ENCODE data around the gene PEX11G.
"Not testable (repeated sequence)": the region's sequence is repeated elsewhere in the genome, so short reads cannot be mapped to it uniquely, and the experiment has no call there.

The PEX11G gene

DNA sequence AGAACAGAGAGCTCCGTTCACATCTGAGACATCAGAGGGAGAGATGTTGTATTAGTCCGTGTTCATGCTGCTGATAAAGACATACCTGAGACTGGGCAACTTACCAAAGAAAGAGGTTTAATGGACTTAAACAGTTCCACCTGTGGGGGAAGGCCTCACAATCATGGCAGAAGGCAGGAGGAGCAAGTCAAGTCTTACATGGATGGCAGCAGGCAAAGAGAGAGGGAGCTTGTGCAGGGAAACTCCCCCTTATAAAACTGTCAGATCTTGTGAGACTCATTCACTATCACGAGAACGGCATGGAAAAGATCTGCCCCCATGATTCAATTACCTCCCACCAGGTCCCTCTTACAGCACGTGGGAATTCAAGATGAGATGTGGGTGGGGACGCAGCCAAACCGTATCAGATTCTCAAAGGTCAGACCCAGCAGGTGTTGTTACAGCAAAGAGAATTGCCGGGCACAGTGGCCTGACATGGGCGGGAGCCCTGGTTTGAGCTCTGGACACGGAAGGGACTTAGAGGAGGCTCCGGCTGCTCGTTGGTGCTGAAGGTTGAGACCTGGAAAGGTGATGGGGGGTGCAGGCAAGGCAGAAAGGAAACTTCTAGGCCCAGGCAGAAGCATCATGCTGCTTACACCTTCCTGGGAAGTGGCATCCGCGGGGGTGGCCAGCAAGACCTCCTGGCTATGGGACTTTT is 33.1 kb downstream of the PEX11G start:
- POLR2A ChIA-PET, result no interaction called here

DNA sequence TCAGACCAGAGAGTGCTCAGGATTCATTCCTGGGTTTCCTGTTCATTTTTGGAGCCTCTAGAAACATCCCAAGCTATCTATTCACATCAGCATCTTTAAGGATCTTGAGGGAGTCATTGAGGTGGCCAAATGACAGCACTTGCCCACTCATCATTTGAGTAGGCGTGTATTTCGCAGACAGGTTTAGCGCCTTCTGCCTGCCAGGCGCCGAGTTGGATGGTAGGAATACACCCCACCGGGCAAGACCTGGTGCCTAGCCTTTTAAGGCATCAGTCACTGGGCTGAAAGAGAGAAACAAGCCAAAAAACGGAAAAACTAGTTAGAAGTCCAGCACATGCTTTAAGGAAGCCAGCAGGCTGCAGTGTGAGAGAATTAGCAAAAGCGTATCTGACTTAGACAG is 33.8 kb downstream of the PEX11G start:
- DNase-seq (ENCODE audit: extremely low spot score), result no peak
- TF ChIP-seq ELF4 (IDR thresholded peaks at IDR 0.05), result no peak
- TF ChIP-seq FOXM1 (IDR thresholded peaks at IDR 0.05; ENCODE audit: borderline replicate concordance), result no peak
- TF ChIP-seq L3MBTL2 (conservative IDR thresholded peaks at IDR 0.05), result no peak
- TF ChIP-seq FOXK2 (IDR thresholded peaks at IDR 0.05), result no peak
- TF ChIP-seq, protein P1, sequence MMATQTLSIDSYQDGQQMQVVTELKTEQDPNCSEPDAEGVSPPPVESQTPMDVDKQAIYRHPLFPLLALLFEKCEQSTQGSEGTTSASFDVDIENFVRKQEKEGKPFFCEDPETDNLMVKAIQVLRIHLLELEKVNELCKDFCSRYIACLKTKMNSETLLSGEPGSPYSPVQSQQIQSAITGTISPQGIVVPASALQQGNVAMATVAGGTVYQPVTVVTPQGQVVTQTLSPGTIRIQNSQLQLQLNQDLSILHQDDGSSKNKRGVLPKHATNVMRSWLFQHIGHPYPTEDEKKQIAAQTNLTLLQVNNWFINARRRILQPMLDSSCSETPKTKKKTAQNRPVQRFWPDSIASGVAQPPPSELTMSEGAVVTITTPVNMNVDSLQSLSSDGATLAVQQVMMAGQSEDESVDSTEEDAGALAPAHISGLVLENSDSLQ (IDR thresholded peaks at IDR 0.05), result no peak
- no peak for TF ChIP-seq ZNF384 (IDR thresholded peaks at IDR 0.05)
- TF ChIP-seq SUZ12 (IDR thresholded peaks at IDR 0.05), result no peak
- no peak for TF ChIP-seq NFRKB (IDR thresholded peaks at IDR 0.05)
- TF ChIP-seq LEF1 (IDR thresholded peaks at IDR 0.05; ENCODE audit: borderline replicate concordance), result no peak
- no peak for TF ChIP-seq SP1 (IDR thresholded peaks at IDR 0.05)
- no peak for TF ChIP-seq CTBP1 (IDR thresholded peaks at IDR 0.05; ENCODE audit: borderline replicate concordance)
- TF ChIP-seq FOXA1 (IDR thresholded peaks at IDR 0.05), result no peak
- no peak for TF ChIP-seq HDGF (IDR thresholded peaks at IDR 0.05; ENCODE audit: borderline replicate concordance)
- no peak for TF ChIP-seq ARNT (IDR thresholded peaks at IDR 0.05)
- no peak for TF ChIP-seq TARDBP (IDR thresholded peaks at IDR 0.05)
- TF ChIP-seq BHLHE40 (IDR thresholded peaks at IDR 0.05; ENCODE audit: borderline replicate concordance), result no peak
- ChIA-PET CTCF (no interaction called here), POLR2A (no interaction called here)

More for the DNA sequence above, 33.1 kb downstream of the PEX11G start:
- no peak for TF ChIP-seq ARNT (IDR thresholded peaks at IDR 0.05)
- TF ChIP-seq TARDBP (IDR thresholded peaks at IDR 0.05), result no peak
- no peak for TF ChIP-seq ZNF384 (IDR thresholded peaks at IDR 0.05)
- CTCF ChIA-PET, result no interaction called here
- no peak for DNase-seq (ENCODE audit: extremely low spot score)

DNA sequence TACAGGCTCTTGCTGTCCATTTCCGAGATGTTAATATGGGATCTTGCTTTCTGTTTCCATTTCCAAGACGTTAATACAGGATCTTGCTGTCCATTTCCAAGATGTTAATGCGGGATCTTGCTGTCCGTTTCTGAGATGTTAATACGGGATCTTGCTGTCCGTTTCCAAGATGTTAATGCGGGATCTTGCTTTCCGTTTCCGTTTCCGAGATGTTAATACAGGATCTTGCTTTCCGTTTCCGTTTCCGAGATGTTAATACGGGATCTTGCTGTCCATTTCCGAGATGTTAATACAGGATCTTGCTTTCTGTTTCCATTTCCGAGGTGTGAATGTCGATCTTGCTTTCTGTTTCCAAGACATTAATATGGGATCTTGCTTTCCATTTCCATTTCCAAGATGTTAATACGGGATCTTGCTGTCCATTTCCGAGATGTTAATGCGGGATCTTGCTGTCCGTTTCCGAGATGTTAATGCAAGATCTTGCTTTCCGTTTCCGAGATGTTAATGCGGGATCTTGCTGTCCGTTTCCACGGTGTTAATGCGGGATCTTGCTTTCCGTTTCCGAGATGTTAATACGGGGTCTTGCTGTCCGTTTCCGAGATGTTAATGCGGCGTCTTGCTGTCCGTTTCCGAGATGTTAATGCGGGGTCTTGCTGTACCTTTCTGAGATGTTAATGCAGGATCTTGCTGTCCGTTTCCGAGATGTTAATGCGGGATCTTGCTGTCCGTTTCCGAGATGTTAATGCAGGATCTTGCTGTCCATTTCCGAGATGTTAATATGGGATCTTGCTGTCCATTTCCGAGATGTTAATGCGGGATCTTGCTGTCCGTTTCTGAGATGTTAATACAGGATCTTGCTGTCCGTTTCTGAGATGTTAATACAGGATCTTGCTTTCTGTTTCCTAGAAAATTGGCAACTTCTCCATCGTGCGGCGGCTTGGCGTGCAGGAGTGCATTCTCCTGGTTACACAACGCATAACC is 38.3 kb downstream of the PEX11G start:
- TF ChIP-seq FOXM1 (IDR thresholded peaks at IDR 0.05; ENCODE audit: borderline replicate concordance) (no peak), SUZ12 (IDR thresholded peaks at IDR 0.05) (no peak), SP1 (IDR thresholded peaks at IDR 0.05) (no peak), ELF4 (IDR thresholded peaks at IDR 0.05) (no peak), BHLHE40 (IDR thresholded peaks at IDR 0.05; ENCODE audit: borderline replicate concordance) (no peak), ARNT (IDR thresholded peaks at IDR 0.05) (no peak), FOXK2 (IDR thresholded peaks at IDR 0.05) (no peak), ZNF384 (IDR thresholded peaks at IDR 0.05) (no peak)
- CTCF ChIA-PET, result no interaction called here
- DNase-seq (ENCODE audit: extremely low spot score), result no peak

DNA sequence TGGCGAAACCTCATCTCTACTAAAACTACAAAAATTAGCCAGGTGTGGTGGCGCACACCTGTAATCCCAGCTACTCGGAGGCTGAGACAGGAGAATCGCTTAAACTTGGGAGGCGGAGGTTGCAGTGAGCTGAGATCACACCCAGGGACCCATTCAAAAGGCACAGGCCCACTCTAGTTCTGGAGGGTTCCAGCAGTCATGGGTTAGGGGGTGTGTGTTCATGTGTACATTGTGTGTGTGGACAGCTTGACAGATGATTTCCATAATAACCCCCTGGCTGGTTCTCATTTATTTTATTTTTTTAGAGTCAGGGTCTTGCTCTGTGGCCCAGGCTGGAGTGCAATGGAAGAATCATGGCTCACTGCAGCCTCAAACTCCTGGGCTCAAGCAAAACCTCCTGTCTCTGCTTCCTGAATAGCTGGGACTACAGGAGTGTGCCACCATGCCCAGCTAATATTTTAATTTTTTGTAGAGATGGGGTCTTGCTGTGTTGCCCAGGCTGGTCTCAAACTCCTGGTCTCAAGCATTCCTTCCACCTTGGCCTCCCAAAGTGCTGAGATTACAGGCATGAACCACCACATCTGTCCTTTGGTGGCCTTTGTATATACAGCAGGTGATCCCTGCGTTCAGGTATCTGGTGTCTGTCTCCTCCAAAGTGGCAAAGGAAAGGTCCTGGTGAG is 39.3 kb downstream of the PEX11G start:
- DNase-seq (ENCODE audit: extremely low spot score); CTCF ChIA-PET; POLR2A ChIA-PET: not testable (repeated sequence)

More for the DNA sequence above, 38.3 kb downstream of the PEX11G start:
- POLR2A ChIA-PET, result no interaction called here

DNA sequence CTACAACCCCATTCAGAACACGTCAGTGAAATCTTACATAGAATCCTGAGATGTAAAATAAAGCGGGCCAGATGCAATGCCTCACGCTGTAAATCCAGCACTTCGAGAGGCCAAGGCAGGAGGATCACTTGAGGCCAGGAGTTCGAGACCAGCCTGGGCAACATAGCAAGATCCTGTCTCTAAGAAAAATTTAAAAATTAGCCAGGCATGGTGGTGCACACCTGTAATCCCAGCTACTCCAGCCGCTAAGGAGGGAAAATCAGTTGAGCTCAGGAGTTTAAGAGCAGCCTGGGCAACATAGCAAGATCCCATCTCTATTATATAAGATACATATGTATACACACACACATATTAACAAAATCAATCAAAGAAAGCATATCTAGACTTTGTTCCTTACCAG is 41.2 kb downstream of the PEX11G start:
- ChIA-PET CTCF (no interaction called here), POLR2A (no interaction called here)
- no peak for TF ChIP-seq ELF4 (IDR thresholded peaks at IDR 0.05)
- DNase-seq (ENCODE audit: extremely low spot score), result no peak

DNA sequence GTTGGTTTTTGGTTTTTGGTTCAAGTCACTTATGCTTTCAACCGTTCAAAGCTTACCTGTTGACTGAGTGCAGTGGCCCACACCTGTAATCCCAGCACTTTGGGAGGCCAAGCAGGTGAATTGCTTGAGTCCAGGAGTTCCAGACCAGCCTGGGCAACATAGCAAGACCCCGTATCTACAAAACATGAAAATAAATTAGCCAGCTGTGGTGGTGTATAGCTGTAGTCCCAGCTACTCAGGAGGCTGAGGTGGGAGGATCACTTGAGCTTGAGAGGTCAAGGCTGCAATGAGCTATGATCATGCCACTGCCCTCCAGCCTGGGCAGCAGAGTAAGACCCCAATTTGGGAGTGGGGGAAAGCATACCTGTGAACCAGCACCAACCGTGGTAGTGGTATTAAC is 43.7 kb downstream of the PEX11G start:
- TF ChIP-seq NFRKB (IDR thresholded peaks at IDR 0.05) (no peak), L3MBTL2 (conservative IDR thresholded peaks at IDR 0.05) (no peak), LEF1 (IDR thresholded peaks at IDR 0.05; ENCODE audit: borderline replicate concordance) (no peak), SP1 (IDR thresholded peaks at IDR 0.05) (no peak), ELF4 (IDR thresholded peaks at IDR 0.05) (no peak), ZNF384 (IDR thresholded peaks at IDR 0.05) (no peak), BHLHE40 (IDR thresholded peaks at IDR 0.05; ENCODE audit: borderline replicate concordance) (no peak), FOXM1 (IDR thresholded peaks at IDR 0.05; ENCODE audit: borderline replicate concordance) (no peak), FOXK2 (IDR thresholded peaks at IDR 0.05) (no peak), CTBP1 (IDR thresholded peaks at IDR 0.05; ENCODE audit: borderline replicate concordance) (no peak)
- POLR2A ChIA-PET, result no interaction called here
- no peak for DNase-seq (ENCODE audit: extremely low spot score)
- CTCF ChIA-PET, result no interaction called here

DNA sequence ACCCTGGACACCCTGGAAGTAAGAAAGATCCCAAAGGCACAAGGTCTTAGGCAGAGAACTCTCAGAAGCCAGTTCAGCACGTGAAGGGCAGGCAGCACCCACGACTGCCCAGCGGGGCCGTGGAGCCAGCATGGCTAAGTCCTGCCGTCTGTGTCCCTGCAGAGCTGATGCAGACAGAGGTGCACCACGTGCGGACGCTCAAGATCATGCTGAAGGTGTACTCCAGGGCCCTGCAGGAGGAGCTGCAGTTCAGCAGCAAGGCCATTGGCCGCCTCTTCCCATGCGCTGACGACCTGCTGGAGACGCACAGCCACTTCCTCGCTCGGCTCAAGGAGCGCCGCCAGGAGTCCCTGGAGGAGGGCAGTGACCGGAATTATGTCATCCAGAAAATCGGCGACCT is 44.8 kb downstream of the PEX11G start:
- POLR2A ChIA-PET, result no interaction called here
- DNase-seq (ENCODE audit: extremely low spot score), result no peak
- CTCF ChIA-PET, result no interaction called here
- TF ChIP-seq FOXK2 (IDR thresholded peaks at IDR 0.05), result no peak
- no peak for TF ChIP-seq ZNF384 (IDR thresholded peaks at IDR 0.05)
- TF ChIP-seq ARNT (IDR thresholded peaks at IDR 0.05), result no peak
- no peak for TF ChIP-seq HDGF (IDR thresholded peaks at IDR 0.05; ENCODE audit: borderline replicate concordance)
- TF ChIP-seq FOXA1 (IDR thresholded peaks at IDR 0.05), result no peak
- no peak for TF ChIP-seq SP1 (IDR thresholded peaks at IDR 0.05)
- no peak for TF ChIP-seq SUZ12 (IDR thresholded peaks at IDR 0.05)
- no peak for TF ChIP-seq FOXM1 (IDR thresholded peaks at IDR 0.05; ENCODE audit: borderline replicate concordance)
- no peak for TF ChIP-seq LEF1 (IDR thresholded peaks at IDR 0.05; ENCODE audit: borderline replicate concordance)
- no peak for TF ChIP-seq L3MBTL2 (conservative IDR thresholded peaks at IDR 0.05)
- no peak for TF ChIP-seq NFRKB (IDR thresholded peaks at IDR 0.05)
- TF ChIP-seq, protein P1 (IDR thresholded peaks at IDR 0.05), result no peak
- no peak for TF ChIP-seq BHLHE40 (IDR thresholded peaks at IDR 0.05; ENCODE audit: borderline replicate concordance)
- no peak for TF ChIP-seq TARDBP (IDR thresholded peaks at IDR 0.05)
- TF ChIP-seq CTBP1 (IDR thresholded peaks at IDR 0.05; ENCODE audit: borderline replicate concordance), result no peak
